GM19238 (cell line): ENCODE measurements around the gene VPS51.

ENCODE experiments used
- DNase-seq: peaks from one replicate; pipeline ENCODE4 v3.0.0; 2011; ENCODE audit warnings: low spot score; ENCODE audit not compliant: insufficient read length

Gene VPS51

DNA sequence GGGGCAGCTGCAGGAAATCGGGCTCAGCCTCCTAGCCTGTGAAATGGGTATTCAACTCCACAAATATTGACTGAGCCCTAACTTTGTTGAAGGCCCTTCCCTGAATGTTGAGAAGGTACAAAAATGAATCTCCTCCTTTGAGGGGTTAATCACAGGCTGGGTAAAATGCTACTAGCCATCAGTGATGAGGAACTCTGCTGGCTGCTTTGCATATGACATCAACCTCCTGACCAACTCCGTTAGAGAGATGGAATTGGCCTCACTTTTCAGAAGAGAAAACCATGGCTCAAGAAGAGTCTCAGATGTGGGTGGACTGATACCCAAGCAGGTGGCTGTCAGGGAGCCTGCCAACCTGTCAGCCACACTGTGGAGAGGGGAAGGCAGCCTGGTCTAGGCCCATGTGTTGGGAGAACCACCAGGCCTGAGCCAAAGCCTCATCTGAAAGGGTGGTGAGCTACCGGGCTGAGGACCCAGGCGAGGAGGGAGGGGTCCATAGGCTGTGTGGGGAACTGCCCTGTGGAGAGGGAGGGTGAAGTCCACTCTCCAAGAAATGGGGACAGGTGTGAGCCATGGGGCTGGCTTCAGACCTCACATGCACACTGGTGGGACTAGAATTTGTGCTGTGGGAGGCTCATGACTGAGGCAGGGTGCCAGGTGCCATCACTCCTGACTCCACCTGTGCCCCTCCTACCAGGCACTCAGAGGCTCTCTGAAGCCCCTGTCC lies 23.9 kb upstream of the VPS51 start:
- no peak for DNase-seq

DNA sequence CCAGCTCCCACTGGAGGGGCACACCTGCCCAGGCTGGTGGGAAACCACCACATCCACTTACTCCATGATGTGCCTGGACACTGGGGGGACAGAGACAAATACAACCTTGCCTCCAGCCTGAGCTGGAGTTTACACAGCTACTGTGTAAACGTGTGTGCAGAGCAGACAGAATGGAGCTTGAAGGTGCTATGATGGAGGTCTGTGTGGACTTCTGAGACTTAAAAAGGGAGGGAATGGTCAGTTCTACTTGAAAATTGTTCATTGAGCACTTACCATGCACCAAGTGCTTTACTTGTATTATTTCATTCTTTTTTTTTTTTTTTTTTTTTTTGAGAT lies 23.4 kb upstream of the VPS51 start:
- DNase-seq = no peak

DNA sequence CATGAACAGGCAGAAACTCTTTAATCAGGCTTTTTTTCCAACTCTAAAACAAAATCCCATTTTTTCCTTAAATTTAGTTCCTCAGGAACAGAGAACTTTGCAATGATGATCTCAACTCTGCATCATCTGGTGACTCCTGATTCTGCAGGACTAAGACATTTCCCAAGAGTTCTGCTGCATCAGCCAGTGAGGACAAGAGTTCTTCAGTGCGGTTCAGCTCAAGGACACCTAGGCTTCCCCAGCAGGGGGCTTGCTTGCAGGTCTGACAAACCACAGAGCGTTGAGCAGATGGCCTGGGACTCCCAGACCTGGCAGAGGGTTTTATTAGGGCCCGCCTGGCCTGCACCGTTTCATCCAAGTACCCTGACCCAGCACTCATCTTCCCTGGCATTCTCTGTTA lies 18.6 kb upstream of the VPS51 start:
- no peak for DNase-seq

DNA sequence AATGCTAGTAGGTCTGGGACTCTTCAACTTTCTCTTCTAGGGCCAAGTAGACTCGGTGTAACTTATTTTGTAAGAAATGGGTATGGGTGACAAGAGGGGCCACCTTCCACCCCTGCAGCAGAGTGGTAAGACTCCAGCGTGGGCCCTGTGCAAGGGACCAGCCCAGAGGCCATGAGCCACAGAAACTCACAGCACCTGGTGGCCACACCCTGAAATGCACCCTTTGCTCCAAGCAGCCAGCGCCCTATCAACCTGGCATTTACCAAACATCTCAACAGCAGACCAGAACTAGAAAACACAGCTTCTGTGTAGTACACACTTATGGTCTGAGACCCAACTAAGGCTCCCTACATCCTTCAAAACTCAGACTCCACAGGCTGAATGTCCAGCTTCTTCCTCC lies 17.9 kb upstream of the VPS51 start:
- DNase-seq = peak; percentile 57

DNA sequence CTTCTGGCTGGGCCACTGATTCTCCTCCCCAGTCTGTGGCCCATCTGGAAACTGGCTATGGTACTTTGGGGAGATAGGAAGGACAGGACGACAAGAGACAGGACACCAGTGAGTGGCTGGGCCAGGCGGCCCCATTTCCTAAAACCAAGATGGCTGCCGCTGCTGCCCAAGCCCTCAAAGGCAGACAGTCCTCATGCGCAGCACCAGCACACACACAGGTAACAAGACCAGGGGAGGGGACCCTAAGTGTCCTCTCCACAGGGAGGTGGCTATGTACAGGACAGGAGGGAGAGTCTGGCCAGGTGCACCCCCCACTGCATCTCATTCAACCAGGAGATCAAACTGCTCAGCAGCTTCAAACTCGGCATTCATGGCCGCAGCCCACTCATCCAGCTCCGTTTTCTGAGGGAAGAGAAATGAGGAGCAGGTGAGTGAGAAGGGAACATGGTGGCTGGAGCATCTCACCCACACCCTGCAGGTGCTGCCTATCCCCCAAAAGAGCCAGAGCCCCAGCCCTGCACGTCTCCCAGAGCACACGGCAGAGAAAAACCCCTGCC lies 17.1 kb upstream of the VPS51 start:
- no peak for DNase-seq

DNA sequence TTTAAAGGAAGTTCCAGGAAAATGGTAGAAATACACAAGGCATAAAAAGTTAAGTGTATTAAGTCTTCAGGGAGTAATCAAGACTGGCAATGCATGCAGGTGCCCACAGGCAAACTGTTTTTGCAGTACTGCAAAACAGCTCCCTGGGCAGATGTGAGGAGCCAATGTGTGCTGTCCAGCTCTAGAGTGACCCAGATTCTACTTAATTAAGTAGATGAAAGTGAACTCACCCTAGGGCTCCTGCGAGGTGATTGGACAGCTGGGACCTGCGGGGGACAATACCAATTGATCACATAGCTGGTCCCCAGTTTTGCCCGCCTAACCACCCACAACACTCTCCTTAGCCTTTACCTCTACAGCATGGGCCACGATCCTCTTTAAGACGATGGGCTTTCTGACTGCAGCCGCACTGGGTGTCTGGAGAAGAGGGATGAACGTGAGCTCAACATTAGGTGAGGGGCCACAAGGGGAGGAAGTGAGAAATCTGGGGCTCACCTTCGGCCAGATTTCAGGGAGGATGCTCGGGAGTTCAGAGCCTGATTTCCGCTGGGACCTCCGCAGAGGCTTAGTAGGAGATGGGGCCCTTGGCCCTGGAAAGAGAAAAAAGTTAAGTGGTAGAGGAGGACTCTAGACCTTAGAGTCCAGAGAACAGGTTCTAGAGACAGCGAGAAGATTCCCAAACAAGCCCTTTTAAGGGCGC lies 12.7 kb upstream of the VPS51 start:
- no peak for DNase-seq

DNA sequence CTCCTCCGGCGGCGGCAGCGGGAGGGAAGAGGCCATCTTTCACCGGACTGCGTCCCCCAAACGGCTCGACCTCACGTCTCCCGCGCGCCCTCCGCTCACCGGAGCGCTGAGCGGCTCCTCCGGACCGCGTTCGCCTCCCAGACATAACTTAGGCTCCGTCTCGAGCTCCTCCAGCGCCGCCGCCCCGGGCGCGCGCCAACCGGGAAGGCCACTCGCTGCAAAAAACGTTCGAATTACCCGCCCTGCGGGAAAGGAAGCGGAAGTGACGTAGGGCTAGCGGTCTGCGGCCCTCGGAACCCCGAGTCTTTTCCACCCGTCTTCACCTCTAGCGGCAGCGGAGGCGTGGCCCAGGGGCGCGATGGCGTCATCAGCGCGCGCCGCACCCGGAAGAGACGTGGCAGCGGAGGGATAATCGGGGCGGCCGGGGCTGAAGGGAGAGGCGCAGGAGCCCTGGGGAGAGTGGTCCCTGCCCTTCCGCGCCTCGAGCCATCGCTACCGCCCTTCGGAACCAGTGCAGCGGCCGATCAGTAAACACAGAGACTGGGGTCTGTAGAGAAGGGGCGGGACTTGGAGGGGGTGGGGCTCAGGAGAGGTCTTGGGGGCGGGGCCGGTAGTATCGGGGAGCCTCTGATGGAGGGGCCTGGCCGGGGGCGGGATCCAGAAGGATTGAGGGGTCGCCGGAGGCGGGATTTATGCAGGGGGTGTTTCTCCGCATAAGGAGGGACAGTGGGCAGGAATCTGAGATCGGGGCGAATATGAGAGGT lies 12.0 kb upstream of the VPS51 start, which contains the start of the genes CDCA5 and ZFPL1:
TSS of gene CDCA5 (minus strand) at position 207 of the 764 bp plus-strand sequence. CDS start at position 145, 62 bp downstream.
TSS of gene ZFPL1 (plus strand) at position 389 of the 764 bp plus-strand sequence. CDS start 477 bp downstream, outside the sequence.
- DNase-seq = peak; percentile 99

DNA sequence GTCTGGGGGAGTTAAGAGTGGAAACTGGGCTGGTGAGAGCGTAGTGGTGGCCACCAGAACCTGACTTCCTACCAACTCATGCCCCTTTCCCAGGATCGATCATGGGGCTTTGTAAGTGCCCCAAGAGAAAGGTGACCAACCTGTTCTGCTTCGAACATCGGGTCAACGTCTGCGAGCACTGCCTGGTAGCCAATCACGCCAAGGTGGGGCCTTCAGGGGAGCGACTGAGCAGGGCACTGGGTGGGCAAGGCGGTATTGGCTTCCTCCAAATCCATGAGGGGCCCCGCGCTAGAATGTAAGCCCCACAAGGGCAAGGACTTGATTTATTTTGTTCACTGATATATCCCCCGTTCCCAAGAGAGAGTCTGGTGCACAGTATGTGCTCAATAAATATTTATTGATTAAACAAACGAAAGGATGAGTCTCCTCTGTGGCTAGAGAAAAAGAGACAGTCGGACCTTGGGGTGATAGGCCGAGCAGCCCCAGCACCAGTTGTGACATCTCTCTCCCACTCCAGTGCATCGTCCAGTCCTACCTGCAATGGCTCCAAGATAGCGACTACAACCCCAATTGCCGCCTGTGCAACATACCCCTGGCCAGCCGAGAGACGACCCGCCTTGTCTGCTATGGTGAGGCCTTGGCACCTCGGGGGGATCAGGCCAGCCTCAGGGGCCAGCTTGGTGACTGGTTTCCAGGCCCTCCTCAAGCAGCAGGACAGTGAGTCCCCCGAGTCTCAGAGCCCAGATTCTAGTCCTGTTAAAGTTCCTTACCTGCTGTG lies 11.2 kb upstream of the VPS51 start:
- DNase-seq = no peak

DNA sequence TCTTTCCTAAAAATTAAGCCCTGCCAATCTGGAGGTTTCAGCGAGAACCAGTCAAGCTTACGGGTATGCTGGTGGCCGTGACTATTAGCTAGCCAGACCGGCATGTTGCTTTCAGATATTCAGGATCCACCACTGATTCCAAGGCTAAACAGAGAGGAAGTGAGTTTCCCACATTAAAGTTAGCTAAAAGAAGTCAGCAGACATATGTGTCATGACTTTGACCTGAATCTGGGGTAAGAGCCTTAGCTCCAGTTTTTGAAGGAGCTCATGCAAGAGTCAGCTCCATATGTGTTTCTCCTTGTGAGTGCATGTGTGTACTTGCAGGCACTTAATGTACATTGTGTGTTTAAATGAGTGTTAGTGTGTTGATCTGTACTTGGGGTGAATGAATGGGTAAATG lies 10.6 kb upstream of the VPS51 start:
- no peak for DNase-seq

DNA sequence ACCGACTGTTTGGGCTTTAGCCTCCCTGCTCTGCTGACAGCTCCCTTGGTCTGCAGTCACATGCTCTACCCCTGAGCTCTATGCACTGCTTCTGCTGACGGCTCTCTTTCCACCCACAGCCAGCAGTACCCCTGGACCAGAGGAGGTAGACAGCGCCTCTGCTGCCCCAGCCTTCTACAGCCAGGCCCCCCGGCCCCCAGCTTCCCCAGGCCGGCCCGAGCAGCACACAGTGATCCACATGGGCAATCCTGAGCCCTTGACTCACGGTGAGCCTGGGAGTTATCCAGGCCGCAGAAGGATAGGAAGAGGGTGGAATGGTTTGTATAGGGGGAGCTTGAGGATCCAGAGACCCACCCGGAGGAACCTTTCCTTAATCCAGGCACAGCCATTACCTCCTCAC lies 9.2 kb upstream of the VPS51 start:
- no peak for DNase-seq

DNA sequence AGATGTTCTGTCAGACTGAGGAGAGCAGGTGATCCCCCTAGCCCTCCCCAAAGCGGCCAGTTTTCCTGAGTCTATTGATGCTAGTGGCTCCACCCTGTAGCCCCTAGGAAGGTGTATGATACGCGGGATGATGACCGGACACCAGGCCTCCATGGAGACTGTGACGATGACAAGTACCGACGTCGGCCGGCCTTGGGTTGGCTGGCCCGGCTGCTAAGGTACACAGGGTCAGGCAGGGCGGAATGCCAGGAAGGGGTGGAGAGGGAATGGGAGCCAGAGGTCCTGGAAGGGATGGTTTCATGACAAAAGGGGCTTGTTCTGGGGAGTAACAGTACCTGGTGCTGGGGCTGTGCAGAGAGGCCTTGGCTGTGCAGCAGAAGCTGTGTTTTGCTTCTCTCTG lies 8.8 kb upstream of the VPS51 start:
- DNase-seq = no peak

DNA sequence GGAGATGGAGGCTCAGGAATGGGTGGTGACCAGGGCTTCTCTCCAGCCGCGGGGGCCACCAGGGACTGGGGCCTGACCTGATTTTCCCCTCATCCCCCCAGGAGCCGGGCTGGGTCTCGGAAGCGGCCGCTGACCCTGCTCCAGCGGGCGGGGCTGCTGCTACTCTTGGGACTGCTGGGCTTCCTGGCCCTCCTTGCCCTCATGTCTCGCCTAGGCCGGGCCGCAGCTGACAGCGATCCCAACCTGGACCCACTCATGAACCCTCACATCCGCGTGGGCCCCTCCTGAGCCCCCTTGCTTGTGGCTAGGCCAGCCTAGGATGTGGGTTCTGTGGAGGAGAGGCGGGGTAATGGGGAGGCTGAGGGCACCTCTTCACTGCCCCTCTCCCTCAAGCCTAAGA lies 8.2 kb upstream of the VPS51 start:
- no peak for DNase-seq

DNA sequence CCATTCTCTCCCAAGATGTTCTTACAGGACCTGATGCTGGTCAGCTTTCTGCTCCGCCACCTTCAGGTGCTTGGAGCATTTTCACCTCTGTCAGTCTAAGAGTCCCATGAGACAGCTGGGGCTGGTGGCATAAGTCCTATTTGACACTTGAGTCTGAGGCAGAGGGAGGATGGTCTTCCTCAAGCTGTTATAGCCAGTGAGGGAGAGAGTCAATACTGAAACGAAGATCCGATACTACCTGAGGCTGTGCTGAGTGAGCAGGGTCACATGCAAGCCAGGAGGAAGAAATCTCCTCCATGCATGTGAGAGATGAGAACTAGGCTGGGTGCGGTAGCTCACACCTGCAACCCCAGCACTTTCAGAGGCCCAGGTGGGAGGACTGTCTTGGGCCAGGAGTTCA lies 6.4 kb upstream of the VPS51 start:
- DNase-seq = no peak

DNA sequence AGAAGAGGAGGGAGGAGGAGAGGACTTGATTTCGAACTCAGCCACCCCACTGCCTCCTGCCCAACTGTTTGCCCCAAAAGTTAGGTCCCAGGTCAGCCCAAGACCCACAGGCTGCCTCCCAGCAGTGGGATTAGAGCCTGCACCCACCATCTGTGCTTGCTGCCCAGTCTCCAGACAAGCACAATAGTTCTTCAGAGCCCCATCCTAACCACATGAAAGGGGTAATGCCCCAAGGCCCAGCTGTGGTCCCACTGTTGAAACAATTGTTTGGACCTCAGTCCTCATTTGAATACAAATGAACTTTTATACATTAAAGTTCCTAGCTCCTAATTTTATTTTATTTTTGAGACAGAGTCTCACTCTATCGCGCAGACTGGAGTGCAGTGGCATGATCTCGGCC lies 5.4 kb upstream of the VPS51 start:
- no peak for DNase-seq

DNA sequence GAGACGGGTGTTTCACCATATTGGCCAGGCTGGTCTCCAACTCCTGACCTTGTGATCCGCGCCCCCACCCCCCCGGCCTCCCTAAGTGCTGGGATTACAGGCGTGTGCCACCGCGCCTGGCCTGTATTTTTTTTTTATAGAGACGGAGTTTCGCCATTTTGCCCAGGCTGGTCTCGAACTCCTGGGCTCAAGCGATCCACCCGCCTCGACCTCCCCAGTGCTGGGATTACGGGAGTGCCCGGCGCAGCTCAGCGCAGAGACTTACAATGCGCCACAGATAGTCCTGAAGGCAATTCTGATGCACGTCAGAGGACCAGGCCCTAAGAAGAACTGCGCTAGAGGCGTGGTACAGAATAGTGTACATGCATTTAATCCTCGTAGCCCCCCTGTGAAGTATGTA lies 587 bp upstream of the VPS51 start:
- DNase-seq = no peak

DNA sequence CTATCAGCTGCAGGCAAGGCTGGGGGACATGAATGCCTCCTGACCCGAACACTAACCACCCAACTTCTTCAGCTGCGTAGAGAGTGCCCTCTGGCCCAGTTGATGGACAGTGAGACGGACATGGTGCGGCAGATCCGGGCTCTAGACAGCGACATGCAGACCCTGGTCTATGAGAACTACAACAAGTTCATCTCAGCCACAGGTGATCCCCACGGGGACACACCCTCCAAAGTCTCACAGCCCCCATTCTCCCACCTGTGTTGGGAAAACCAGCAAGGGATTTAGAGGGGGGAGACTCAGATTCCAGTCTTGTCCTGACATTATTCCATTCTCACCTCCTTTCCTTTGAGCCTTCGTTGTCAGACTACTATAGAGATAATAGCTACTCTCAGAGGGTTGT lies 912 bp downstream of the VPS51 start:
- DNase-seq = no peak

DNA sequence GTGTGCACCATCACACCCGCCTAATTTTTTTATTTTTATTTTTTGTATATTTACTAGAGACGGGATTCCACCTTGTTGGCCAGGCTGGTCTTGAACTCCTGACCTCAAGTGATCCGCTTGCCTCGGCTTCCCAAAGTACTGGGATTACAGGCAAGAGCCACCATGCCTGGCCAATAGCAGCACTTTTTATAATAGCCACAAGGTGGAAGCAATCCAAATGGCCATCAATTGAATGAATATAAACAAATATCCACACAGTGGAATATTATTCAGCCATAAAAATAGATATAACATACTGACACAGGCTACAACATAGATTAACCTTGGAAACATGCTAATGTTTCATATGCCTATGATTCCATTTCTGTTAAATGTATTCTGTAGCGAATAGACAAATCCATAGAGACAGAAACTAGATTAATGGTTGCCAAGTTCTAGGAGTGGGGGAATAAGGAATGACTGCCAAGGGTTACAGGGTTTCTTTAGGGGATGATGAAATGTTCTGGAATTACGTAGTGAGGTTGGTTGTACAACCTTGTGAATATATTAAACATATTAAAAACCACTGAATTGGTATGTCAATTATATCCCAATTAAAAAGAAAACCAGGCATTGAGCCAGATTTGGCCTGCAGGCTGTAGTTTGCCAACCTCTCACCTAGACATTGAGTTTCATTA lies 4.8 kb downstream of the VPS51 start:
- DNase-seq = no peak

DNA sequence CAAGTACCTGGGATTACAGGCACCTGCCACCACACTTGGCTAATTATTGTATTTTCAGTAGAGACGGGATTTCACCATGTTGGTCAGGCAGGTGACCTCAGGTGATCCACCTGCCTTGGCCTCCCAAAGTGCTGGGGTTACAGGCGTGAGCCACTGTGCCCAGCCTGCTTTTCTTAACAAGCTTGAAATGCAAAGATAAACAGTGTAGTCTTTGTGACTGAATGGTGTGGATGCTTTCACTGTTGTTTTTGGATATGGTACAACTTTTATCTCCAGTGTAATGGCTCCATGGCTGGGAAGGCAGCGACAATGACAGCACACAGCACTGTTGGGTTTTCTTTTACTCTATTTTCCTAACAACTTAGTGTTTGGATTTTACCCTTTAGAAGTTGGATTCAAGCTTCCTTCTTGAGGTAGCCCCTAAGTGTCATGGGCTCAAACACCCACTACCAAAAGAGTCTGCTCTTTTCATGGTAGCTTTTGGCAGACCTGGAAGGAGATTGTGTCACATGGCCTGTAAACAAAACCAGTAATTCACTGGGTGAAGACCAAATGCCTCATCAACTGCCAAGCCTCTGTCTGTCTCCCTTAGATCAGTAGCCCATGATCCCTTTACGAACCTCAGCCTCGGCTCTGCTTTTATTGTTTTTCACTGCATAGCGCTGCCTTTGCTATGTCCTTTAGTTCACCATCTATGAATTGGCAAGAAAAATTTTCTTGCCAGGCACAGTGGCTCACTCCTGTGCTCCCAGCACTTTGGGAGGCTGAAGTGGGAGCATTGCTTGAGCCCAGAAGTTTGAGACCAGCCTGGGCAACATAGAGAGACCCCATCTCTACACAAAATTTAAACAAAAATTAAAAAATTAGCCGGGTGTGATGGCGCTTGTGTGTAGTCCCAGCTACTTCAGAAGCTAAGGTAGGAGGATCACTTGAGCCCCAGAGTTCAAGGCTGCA lies 6.4 kb downstream of the VPS51 start:
- DNase-seq = no peak

DNA sequence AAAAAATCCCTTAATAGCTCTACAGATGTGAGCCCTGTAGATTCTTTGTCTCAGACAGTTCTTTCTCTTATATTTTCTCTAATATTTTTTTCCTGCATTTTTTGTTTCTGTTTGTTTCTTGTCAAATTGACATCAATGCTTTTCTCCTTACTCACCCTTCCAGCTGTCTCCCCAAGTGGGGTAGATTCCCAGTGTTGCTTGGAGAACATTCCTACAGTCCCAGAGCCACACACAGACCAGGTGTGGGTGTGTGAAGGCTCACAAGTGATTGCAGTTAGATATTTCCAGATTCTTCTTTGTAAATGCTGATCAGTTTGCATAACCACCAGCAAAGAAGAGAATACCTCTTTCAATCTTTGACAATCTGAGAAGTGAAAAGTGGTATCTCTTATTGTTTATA lies 7.5 kb downstream of the VPS51 start:
- no peak for DNase-seq

DNA sequence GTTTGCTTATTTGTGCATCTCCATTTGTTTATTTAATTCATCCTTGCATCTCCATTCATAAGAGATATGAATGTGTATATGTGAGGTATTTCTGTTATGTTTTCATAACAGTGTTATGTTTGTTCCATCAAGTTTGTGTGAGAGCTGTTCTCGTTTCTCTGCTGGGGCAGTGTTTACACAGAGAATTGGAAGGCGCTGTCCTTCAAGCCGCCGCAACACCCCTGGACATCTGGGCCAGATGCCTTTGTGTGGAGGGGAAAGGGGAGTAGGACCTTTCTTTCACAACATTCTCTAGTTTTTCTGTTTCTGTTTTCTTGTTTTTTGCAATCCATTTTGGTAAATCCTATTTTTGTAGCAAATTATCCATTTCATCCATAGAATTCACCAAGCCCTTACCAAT lies 8.6 kb downstream of the VPS51 start:
- DNase-seq = no peak
